NK-92 (cell line): ENCODE measurements around the gene HOXA3.

Source experiments
- DNase-seq: peaks from one replicate; lab custom pipeline; 2025; ENCODE audit not compliant: unreplicated experiment; lab: John Stamatoyannopoulos, UW

The HOXA3 gene

DNA sequence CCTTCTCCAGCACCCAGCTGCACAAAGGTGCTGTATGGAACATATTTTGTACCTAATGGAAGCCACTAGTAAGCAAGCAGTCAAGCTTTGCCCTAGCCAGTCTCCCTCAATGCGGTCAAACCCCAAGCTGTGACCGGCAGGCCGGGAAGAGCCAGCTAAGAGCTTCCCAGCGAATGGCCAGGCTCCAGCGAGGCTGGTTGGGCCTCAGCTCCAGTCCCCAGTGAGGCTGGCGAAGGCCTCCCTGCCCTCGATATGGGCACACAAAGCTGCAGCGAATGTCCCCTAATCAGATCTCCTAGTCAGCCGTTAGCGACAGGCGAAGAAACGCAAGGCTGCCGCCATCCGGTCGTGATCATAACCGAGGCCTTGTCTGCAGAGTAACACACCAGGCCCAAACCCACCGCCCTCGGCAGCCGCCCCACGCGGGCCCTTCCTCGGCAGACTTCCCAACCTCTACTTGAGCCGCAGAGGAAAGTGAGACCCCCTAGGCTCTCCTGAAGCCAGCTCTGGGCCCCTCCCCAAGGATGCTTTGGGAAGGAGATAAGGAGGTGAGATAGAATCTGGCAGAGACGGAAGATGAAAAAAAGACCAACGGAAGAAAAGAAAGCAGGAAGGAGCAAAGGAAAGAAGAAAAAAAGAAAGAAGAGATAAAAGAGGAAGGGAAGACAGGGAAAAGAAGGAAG lies 16.0 kb upstream of the HOXA3 start:
- DNase-seq = no peak

DNA sequence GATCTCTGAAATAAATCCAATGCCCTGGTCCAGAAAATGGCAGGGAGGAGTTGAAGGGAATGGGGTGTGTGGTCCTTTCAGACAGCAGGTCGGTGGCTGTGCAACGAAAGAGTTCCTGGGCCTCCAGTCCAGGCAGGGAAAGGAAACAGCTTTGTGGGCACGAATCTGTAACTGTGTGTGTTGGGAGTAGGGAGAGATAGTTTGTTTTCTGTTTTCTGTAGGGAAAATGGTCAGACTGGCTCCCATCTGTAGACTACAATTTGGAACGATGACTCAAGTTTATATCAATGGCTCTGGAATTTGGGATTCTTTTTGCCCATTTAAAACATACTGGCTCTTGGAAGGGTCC lies 15.5 kb upstream of the HOXA3 start:
- no peak for DNase-seq

DNA sequence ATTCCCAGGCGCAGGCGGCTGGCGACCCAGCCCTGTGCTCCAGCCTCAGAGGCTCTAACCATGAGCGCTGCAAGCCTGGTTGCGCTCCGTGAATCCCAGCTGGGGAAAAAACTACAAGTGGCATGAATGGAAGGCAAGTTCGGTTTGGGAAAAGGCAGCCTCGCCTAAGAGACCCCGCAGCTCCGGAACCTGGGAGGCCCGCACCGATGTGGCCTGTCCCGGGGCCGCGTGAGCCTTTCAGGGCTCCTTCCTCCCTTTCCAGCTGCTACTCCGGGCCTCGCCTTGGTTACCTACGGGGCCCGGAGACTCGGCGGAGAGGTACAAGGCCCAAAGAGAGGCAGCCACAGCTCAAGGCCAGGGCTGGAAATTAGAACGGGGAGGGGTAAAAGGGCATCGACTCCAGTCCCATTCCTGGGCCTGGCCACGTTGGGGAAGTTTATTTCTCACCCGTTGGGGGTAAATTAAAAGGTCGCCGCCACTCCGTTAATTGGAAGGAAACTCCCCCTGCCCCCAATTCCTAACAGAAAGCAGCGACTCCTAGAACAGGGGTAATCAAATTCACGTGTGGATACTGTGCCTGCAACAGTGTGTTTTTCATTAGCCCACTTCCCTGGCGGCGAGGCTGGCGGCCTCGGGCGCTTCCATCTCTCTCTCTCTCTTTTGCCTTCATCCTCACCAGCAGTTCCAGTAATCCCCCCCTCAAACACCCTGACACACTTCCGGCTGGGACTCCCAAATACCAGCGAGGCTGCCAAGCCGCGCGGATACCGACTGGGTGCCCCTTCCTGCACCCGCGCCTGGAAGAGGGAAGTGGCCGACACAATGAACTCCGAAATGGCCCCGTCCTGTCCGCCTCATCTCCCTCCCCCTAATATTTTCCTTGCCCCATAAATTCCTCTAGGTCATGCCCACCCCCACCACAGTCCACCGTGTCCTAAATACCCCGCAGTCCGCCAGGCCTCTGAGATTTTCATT lies 14.4 kb upstream of the HOXA3 start:
- no peak for DNase-seq

DNA sequence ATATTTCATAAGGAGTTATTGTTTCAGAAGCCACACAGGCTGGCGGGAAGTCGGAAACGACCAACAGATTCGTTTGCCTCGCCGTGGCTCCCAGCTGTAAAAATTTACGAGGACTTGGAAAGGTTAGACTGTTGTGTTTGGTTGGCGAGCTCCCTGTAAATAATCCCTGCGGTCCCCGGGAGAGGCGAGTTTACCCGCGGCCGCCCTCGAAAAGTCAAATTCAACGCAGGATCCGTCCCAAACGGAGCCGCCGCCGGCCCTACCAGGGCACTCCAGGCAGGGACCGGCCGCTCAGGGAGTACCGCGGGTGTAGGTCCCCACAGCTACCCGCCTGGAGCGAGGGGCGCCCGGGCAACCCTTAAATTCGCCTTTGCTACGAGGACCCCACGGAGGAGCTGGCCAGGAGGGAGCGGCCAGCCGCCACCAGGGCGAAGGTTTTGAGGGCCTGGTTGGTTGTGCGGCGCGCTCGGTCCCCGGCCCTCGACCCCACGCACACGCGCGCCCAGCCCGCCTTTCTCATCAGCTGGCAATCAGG lies 13.7 kb upstream of the HOXA3 start:
- DNase-seq = no peak

DNA sequence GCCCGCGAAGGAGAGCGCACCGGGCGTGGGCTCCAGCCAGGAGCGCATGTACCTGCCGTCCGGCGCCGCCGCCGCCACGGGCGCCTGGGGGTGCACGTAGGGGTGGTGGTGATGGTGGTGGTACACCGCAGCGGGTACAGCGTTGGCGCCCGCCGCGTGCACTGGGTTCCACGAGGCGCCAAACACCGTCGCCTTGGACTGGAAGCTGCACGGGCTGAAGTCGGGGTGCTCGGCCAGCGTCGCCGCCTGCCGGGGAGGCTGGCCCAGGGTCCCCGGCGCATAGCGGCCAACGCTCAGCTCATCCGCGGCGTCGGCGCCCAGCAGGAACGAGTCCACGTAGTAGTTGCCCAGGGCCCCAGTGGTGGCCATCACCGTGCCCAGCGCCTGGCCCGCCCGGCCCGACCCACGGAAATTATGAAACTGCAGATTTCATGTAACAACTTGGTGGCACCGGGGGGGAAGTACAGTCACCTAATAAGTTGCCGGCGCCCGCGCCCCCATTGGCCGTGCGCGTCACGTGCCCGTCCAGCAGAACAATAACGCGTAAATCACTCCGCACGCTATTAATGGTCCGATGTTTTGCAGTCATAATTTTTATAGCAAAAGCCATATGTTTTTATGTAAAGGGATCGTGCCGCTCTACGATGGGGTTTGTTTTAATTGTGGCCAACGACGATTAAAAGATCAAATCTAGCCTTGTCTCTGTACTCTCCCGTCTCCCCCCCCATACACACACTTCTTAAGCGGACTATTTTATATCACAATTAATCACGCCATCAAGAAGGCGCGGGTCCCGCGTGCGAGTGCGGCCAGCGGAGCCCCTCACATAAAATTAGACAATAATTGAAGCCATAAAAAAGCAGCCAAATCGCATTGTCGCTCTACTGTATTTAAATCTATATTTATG lies 13.0 kb upstream of the HOXA3 start, which contains the start of gene HOXA9:
TSS of gene HOXA9 (minus strand) at position 449 of the 907 bp plus-strand sequence. CDS start at position 369, 80 bp downstream.
- no peak for DNase-seq

DNA sequence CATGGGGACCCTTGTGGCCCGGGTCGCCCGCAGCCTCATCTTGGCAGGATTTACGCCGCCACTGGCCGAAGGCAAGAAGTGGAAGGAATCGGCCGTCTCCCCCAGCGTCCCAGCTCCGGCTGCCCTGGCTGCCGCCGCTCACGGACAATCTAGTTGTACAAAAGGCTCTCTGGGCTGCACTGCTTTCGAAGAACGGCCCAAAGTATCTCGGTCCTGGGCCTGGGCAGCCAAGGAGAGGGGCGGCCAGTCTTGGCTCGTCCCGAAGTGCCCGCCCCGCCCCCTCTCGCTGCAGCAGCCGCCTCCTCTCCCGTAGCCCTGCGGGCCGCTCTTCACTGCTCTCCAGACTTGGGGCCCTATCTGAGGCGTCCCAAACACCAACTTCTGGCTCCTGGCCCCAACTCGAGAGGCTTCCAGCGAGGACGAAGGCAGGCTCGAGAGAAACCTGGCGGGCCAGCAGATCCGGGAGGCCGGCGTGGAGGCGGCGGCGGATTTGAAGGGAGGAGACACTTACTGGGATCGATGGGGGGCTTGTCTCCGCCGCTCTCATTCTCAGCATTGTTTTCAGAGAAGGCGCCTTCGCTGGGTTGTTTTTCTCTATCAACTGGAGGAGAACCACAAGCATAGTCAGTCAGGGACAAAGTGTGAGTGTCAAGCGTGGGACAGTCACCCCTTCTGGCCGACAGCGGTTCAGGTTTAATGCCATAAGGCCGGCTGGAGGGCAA lies 12.1 kb upstream of the HOXA3 start:
- no peak for DNase-seq

DNA sequence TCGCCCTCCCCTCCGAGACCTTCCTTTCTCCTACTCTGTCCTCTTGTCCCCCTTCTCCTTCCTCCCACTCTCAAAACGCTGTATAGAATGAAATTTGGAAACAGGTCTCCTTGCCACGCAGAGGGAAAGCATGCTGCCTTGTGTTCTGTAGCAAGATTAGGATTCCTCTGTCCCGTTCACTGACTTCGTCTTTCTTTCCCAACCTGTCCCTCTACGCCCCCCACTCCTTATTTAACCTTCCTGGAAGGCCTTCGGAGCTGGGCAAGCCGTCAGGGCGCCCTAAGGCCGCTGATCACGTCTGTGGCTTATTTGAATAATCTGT lies 11.6 kb upstream of the HOXA3 start:
- DNase-seq = no peak

DNA sequence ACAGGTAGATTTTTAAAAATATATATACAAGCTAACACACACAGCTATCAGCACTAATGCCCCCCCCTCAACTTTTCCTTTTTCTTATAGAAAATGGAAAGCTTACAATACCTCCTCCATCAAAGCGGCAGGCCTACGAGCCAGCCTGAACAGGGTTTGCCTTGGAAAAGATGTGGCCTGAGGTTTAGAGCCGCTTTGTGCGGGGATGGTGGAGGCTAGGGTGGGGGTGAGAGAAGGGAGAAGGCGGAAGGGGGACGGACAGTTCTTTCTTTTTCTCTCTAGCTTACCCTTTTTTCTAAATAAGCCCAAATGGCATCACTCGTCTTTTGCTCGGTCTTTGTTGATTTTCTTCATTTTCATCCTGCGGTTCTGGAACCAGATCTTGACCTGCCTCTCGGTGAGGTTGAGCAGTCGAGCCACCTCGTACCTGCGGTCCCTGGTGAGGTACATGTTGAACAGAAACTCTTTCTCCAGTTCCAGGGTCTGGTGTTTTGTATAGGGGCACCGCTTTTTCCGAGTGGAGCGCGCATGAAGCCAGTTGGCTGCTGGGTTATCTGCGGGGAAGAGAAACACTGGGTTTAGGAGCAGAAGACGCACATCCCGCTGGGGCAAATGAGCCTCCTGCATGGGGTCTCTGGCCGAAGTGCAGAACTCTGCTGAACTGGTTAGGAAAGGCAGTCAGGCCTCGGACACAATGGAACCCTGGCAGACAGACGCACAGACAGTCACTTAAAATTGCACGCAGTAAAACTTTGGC lies 11.1 kb upstream of the HOXA3 start:
- no peak for DNase-seq

DNA sequence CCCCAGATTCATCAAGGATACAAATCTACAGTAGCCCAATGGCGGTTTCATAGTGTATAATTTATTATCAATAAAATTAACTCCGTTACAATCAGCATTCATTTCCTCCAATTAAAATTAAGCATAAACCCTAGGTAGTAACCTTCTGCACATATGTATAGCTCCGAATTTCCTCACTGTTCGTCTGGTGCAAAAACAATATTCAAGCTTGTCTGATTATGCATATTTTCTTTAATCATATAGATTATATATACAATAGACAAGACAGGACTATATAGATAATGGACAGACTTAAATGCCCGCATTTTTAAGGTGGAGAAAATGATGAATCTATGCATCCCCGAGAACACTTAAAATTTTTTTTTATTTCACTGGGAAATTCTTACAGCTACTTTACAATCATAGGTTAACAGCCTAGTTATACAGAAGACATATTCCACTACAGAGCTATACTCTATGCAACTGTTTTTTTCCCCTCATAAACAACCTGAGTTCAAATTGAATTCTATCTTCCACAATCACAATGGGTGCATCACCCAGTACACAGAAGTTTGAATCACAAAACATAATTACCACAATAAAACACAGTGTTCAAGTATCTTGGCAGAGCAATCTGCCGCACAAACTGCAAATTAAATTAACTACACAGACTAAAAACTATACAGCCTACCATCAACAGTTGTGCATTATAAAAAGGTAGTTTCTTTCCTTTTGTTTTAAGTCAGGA lies 10.3 kb upstream of the HOXA3 start:
- DNase-seq = no peak

DNA sequence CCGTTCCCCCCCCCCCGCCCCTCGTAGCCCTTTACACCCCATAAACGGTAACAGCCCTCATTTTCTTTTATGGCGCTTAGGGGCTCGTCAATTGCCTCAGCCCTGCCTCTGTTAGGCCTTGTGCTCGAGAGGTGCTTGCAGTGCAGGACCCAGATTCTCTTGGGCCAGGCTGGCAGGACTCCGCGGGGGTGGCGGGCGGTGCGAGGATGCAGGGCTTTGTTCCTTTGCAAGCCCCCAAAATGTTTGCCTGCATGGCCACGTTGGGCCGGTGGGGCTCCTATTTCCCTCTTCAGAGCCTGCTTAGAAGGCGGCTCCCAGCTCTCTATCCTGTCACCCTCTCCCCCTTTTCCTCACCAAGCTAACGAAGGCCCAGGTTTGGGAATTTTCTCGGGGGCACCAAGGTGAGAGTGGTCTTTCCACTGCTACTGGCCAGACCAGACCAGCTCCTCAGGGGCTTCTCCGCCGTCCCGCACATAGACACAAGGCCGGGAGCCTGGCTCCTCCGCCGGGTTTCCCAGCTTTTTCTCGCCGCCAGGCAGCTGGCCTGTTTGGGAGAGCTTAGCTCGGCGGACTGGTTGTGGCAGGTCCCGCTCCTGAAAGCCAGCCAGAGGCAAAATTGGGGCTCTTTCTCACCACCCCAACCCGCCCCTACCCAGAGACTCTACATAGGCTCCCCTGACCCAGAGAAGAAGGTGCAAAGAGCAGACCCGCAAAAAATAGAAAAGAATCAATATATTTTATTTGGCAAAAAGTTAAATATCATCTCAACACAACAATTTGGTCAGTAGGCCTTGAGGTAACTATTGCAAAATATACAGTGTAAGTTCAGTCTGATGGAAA lies 9.6 kb upstream of the HOXA3 start:
- no peak for DNase-seq

DNA sequence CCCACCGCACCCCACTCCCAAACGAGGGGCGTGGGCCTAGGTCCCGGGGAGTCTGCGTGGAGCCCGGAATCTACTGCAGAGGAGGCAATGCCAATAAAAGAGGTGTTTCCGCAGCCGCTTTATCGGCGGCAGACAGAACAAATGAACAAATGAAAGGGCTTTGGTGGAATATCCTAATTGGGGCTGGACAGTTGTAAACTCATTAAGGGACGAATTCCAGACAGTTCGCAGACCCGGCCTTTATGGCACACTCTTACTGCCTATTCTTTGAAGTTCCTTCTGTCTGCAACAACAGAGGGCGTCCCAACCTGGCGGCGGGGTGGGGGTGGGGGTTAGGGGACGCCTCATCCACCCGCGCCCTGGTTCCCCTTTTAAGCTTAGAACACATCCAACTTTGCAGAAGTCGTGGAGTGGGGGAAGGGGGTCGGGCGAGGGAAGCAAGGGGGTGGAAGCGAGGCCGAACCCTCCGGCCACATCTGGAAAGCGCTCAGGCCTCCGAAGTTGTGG lies 8.9 kb upstream of the HOXA3 start:
- DNase-seq = no peak

DNA sequence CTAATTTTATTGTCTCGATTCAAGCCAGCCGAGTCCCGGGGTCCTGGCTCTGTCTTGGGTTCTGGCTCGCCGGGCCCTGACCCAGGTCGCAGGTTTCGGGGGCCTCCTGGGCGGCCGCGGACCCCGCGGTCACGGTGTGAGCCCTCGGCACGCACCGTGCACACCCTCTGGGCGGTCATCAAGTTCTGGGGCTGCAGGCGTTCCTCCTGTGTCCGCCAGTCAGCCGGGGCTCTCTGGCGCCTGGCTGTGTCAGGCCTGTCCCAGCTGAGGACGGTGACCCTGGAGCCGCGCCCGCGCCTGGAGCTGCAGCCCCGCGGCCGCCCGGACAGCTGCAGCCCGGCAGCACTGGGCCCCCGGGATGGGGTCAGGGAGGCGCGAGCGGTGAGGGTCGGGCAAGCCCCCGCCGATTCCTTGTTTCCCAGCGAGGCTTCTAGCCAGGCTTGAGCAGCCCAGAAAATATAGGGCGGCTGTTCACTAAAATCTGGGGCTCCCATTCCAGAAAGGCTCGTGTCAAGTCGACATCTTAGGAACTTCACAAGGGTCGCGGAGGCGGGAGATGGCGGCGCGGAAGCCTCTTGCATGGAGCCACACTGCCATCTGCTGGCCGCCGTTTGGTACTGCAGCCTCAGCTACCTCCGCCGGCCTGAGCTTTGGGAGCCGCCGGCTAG lies 8.3 kb upstream of the HOXA3 start:
- no peak for DNase-seq

DNA sequence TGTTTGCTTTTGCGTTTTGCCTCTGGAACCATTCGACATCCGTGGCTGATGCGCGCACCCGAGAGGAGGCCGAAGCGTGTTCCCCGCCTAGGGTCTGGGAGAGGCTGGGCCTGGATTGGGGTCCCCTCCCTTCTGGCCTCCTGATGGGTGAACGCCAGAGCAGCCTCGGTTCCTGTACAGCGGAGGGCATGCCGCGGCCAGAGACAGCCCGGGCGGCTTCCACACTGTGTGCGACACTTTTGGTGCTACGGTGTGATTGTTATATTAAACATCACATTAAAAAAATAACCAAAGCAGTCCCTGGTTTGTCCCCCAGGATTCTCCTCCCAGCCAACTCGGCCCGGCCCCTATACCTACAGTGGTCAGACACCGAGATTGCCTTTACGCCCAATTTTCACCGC lies 7.8 kb upstream of the HOXA3 start:
- no peak for DNase-seq

DNA sequence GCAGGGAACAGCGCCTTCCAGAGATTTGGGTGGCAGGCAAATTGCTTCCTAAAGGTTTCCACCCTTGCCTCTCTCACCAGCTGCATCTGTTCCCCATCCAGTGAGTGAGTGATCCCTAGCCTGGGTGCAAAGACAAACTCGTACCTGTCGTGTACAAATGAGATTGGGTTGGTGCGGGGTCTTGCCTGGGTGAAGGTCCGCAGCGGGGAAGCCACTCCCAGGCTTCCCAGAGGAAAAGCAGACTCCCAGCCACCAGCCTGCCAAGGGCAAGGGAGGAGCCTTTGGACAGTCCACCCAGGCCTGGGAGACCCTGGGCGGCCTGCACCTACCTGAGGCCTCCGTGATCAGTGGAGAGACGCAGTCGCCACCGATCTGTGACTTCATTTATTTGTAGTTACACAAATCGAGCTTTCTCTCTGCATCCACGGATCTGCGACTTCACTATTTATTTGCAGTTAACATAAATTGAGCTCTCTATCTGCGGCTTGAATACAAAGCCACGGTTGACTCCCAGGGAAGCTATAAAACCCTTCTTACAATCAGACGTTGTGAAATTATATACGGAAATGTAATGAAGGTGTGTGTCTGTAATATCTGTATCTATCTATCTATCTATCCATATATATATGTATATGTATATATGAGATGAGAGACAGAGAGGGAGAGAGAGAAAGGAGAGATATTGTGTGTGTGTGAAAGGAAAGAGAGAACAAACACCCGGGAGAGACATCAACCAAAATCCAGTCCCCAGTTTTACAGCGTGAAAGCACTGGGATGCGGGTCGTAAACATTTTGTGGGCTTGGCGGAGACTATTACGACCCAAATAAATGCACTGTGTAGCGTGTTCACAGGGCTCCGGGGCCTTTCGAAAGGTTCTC lies 7.1 kb upstream of the HOXA3 start:
- DNase-seq = no peak

DNA sequence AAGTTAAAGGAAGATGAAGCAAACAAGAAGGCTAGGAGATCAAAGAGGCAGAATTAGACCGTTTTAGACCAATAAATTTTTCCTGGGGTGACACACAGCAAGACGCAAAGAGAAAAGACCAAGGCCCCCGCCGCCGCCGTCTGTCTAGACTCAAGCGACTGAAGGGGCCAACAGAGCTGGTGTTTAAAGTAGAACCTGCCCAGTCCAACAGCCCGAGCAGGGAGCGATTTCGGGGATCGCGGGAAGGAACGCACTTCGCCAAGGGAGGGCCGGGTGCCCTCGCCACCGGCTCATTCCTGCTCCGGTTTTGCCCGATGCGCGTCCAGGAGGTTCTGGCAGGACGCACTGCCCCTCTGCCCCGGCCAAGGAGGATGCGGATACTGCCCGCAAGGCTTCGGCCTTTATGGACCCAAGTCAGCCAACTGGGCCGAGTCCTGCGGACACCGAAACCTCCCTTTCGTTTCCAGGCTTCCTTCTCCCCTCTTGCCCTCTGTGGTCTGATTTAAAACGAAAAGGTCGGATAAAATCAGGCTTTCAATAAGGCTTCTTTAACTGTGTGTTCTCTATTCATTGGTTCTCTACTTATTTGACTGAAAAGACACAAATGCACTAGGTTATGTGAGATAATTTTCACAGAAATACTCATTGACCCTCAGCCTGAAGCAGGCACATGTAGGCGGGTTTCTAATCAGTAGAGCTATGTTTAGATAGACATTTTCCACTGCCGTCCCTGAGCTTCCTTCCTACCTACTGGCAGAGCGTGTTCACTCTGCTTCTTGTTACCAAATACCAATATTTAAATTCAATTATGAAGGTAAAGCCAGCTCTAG lies 6.3 kb upstream of the HOXA3 start:
- no peak for DNase-seq
